ENCODE measurements around the gene NBL1.
A peak's percentile ranks its signal among the peaks of the same experiment; 100 is the strongest.

The NBL1 gene

GRCh38 chr1:19703280-19703679 lies 59.2 kb downstream of the NBL1 start:
- DNase-seq (ENCODE audit: low read depth) = no peak

GRCh38 chr1:19704247-19705113 lies 60.4 kb downstream of the NBL1 start:
- peak; percentile 38 for DNase-seq (ENCODE audit: low read depth)

- DNase-seq (ENCODE audit: low read depth) = no peak
Measured at GRCh38 chr1:19705464-19705863, 61.4 kb downstream of the NBL1 start.

GRCh38 chr1:19706136-19706535 lies 62.0 kb downstream of the NBL1 start:
- no peak for DNase-seq (ENCODE audit: low read depth)
